DND-41 (cell line): ENCODE measurements around the gene ERGIC3.

Experiments used
- ATAC-seq: fragments of 200-7000 bp; cut with Tn5 transposase; 3 replicates; pipeline ENCODE4 v1.9.1; 2021; ENCODE audit warnings: low read depth; ENCODE audit not compliant: insufficient read depth
- DNase-seq: peaks from one replicate; pipeline ENCODE4 v3.0.0-alpha.2; 2020
- H2AFZ ChIP-seq: 2 replicates; pipeline ENCODE4 v1.6.0; 2012; ENCODE audit warnings: low read depth, low read length
- H3K27ac ChIP-seq: 2 replicates; pipeline ENCODE4 v1.5.1; 2012; ENCODE audit warnings: low read length, inconsistent platforms
- H3K27me3 ChIP-seq: fragments of 200-600 bp; sonication (generic); 2 replicates; pipeline ENCODE4 v1.6.0; 2012; ENCODE audit warnings: low read length, mild to moderate bottlenecking, inconsistent platforms; ENCODE audit not compliant: insufficient read depth, poor library complexity
- H3K36me3 ChIP-seq: 2 replicates; pipeline ENCODE4 v1.5.1; 2012; ENCODE audit warnings: low read length, inconsistent platforms; ENCODE audit not compliant: insufficient read depth
- H3K4me1 ChIP-seq: 2 replicates; pipeline ENCODE4 v1.5.1; 2012; ENCODE audit warnings: mild to moderate bottlenecking, low read length; ENCODE audit not compliant: insufficient read depth
- H3K4me2 ChIP-seq: 2 replicates; pipeline ENCODE4 v1.6.0; 2012; ENCODE audit warnings: mild to moderate bottlenecking, moderate library complexity, low read length, inconsistent platforms; ENCODE audit not compliant: insufficient read depth
- H3K4me3 ChIP-seq, 2 experiments: fragments of 200-600 bp in 1 of 2; shearing (Covaris generic) in 1 of 2; 2 replicates each; pipeline ENCODE4 v1.5.1; 2012 to 2016; ENCODE audit warnings: inconsistent platforms in 2 of 2, low read length in 2 of 2, mild to moderate bottlenecking in 2 of 2, low read depth in 1 of 2, moderate library complexity in 1 of 2
- H3K79me2 ChIP-seq: 2 replicates; pipeline ENCODE4 v1.6.0; 2012; ENCODE audit warnings: low read length, inconsistent platforms; ENCODE audit not compliant: insufficient read depth
- H3K9ac ChIP-seq: 2 replicates; pipeline ENCODE4 v1.6.0; 2012; ENCODE audit warnings: low read depth, mild to moderate bottlenecking, inconsistent platforms, low read length, moderate library complexity
- H3K9me3 ChIP-seq: 2 replicates; pipeline ENCODE4 v1.5.1; 2012; ENCODE audit warnings: low read length, moderate library complexity, mild to moderate bottlenecking, inconsistent platforms; ENCODE audit not compliant: insufficient read depth, severe bottlenecking
- H4K20me1 ChIP-seq: 2 replicates; pipeline ENCODE4 v1.6.0; 2012; ENCODE audit warnings: low read length; ENCODE audit not compliant: insufficient read depth
- CTCF ChIP-seq: IDR thresholded peaks from 2 replicates; pipeline ENCODE4 v1.5.1; 2012; ENCODE audit warnings: borderline replicate concordance, low read length, moderate library complexity, mild to moderate bottlenecking; ENCODE audit not compliant: poor library complexity, severe bottlenecking; ENCODE audit errors: extremely low read depth
- EZH2 ChIP-seq: IDR thresholded peaks from 3 replicates; pipeline ENCODE4 v1.6.1; 2012; ENCODE audit warnings: borderline replicate concordance, low read depth, mild to moderate bottlenecking, moderate library complexity, low read length, inconsistent platforms; ENCODE audit not compliant: severe bottlenecking

ERGIC3 gene

GRCh38 chr20:35583636-35584560 is 42.0 kb downstream of the ERGIC3 start:
- no peaks in the 10 kb centered on the region for H3K36me3 ChIP-seq
- DNase-seq (no peak), ATAC-seq (0 out of 3 replicates have a peak, but pooled peaks have one; percentile 19)
- no peak overlapping the region for H3K9ac ChIP-seq
- H2AFZ ChIP-seq: no peak overlapping the region
- no peaks in the 10 kb centered on the region for H3K27me3 ChIP-seq
- no peaks in the 10 kb centered on the region for H3K79me2 ChIP-seq
- no peaks in the 10 kb centered on the region for H3K4me1 ChIP-seq
- TF ChIP-seq EZH2 (no peak), CTCF (no peak)
- no peak overlapping the region for H3K27ac ChIP-seq
- no peaks in the 10 kb centered on the region for H3K9me3 ChIP-seq
- H4K20me1 ChIP-seq: no peaks in the 10 kb centered on the region
- no peak overlapping the region for H3K4me3 ChIP-seq
- no peak overlapping the region for H3K4me2 ChIP-seq

- no peak for ATAC-seq
- no peaks in the 10 kb centered on the region for H3K9me3 ChIP-seq
- no peak overlapping the region for H3K4me3 ChIP-seq
- no peak overlapping the region for H3K9ac ChIP-seq
- H3K27ac ChIP-seq: no peak overlapping the region
- no peak overlapping the region for H2AFZ ChIP-seq
- H4K20me1 ChIP-seq: no peaks in the 10 kb centered on the region
- DNase-seq: no peak
- TF ChIP-seq CTCF: no peak
- TF ChIP-seq EZH2: no peak
- no peak overlapping the region for H3K4me2 ChIP-seq
- H3K4me1 ChIP-seq: 0 out of 2 replicates have a peak, but pooled peaks cover 3% of the 10 kb centered on the region
- no peaks in the 10 kb centered on the region for H3K79me2 ChIP-seq
- H3K36me3 ChIP-seq: no peaks in the 10 kb centered on the region
- no peaks in the 10 kb centered on the region for H3K27me3 ChIP-seq
These were observed 45.0 kb downstream of the ERGIC3 start for GRCh38 chr20:35586751-35587425.

DNA sequence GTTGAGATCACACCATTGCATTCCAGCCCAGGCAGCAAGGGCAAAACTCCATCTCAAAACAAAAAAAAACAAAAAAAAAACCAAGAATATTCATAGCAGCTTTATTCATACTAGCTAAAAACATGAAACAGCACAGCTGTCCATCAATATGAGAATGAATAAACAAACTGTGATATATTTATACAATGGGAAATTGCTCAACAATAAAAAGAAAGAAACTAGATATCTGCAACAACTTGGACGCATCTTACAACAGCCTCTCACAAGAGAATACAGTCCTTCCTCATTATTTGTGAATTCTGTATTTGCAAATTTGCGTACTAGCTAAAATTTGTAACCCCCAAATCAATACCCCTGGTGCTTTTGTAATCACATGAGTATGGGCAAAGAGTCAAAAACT is 45.6 kb downstream of the ERGIC3 start:
- no peaks in the 10 kb centered on the region for H3K9me3 ChIP-seq
- no peaks in the 10 kb centered on the region for H4K20me1 ChIP-seq
- H3K9ac ChIP-seq: no peak overlapping the region
- ATAC-seq: no peak
- no peak for DNase-seq
- no peak for TF ChIP-seq EZH2
- TF ChIP-seq CTCF: no peak
- H3K4me1 ChIP-seq: peaks cover 6% of the 10 kb centered on the region
- no peaks in the 10 kb centered on the region for H3K27me3 ChIP-seq
- no peak overlapping the region for H3K4me3 ChIP-seq
- no peaks in the 10 kb centered on the region for H3K79me2 ChIP-seq
- H2AFZ ChIP-seq: no peak overlapping the region
- H3K27ac ChIP-seq: no peak overlapping the region
- H3K4me2 ChIP-seq: no peak overlapping the region
- H3K36me3 ChIP-seq: no peaks in the 10 kb centered on the region
